WTC11 (cell line): ENCODE measurements around the gene NARS2.

Experiments
- ESRRA ChIP-seq: sonication (generic); formaldehyde crosslinking; IDR thresholded peaks from 2 replicates; pipeline ENCODE4 v1.8.1; 2022; ENCODE audit warnings: mild to moderate bottlenecking, missing genetic modification reagents, borderline replicate concordance
- FOXP4 ChIP-seq: sonication (generic); formaldehyde crosslinking; IDR thresholded peaks from 2 replicates; pipeline ENCODE4 v1.8.0; 2022; ENCODE audit warnings: mild to moderate bottlenecking, missing genetic modification reagents
- HMGXB4 ChIP-seq: sonication (generic); formaldehyde crosslinking; IDR thresholded peaks from 2 replicates; pipeline ENCODE4 v1.8.1; 2023; ENCODE audit warnings: mild to moderate bottlenecking, moderate library complexity, missing genetic modification reagents
- IRF2 ChIP-seq: sonication (generic); formaldehyde crosslinking; IDR thresholded peaks from 2 replicates; pipeline ENCODE4 v1.8.0; 2022; ENCODE audit warnings: low read depth, missing genetic modification reagents, borderline replicate concordance
- JUN ChIP-seq: sonication (generic); formaldehyde crosslinking; IDR thresholded peaks from 2 replicates; pipeline ENCODE4 v1.8.0; 2023; ENCODE audit warnings: mild to moderate bottlenecking, missing genetic modification reagents
- MLX ChIP-seq: sonication (generic); formaldehyde crosslinking; IDR thresholded peaks from 2 replicates; pipeline ENCODE4 v1.8.1; 2023; ENCODE audit warnings: mild to moderate bottlenecking, missing genetic modification reagents, moderate library complexity
- SP1 ChIP-seq: sonication (generic); formaldehyde crosslinking; conservative IDR thresholded peaks from 2 replicates; pipeline ENCODE4 v1.8.1; 2022; ENCODE audit warnings: missing genetic modification reagents
- ZNF232 ChIP-seq: sonication (generic); formaldehyde crosslinking; IDR thresholded peaks from 2 replicates; pipeline ENCODE4 v1.8.0; 2022; ENCODE audit warnings: mild to moderate bottlenecking, missing genetic modification reagents
- ZNF317 ChIP-seq: sonication (generic); formaldehyde crosslinking; IDR thresholded peaks from 2 replicates; pipeline ENCODE4 v1.8.1; 2023; ENCODE audit warnings: low read depth, mild to moderate bottlenecking, moderate library complexity, missing genetic modification reagents, borderline replicate concordance
- TF ChIP-seq, protein P1 (sequence below): sonication (generic); formaldehyde crosslinking; conservative IDR thresholded peaks from 2 replicates; pipeline ENCODE4 v1.8.1; 2022; ENCODE audit warnings: mild to moderate bottlenecking, missing genetic modification reagents
- TF ChIP-seq, protein P2 (sequence below): fragments of 200-600 bp; IDR thresholded peaks from 2 replicates; pipeline ENCODE4 v1.8.0; 2022; ENCODE audit warnings: antibody characterized with exemption

DNA sequence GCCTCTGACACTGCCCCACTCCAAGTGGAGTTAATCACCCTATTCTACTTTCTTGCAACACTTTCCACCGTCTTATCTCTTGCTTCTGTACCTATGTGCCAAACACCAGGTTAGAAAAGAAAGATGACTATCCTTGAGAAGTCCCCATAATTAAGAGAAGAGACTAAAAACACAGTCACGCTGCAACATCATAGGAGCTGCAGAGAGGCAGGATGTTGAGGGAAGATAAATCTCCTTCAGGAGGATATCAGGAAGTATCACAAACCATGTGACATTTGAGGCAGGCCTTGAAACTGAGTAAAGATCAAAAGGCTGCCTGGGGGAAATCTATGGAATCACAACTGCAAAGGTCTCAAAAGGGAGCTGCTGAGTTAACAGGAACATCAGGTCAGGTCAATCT is 181.8 kb downstream of the NARS2 start:
- TF ChIP-seq MLX, result no peak
- TF ChIP-seq, protein P1, sequence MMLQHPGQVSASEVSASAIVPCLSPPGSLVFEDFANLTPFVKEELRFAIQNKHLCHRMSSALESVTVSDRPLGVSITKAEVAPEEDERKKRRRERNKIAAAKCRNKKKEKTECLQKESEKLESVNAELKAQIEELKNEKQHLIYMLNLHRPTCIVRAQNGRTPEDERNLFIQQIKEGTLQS (CRISPR knock-in tag), result no peak
- TF ChIP-seq, protein P2, sequence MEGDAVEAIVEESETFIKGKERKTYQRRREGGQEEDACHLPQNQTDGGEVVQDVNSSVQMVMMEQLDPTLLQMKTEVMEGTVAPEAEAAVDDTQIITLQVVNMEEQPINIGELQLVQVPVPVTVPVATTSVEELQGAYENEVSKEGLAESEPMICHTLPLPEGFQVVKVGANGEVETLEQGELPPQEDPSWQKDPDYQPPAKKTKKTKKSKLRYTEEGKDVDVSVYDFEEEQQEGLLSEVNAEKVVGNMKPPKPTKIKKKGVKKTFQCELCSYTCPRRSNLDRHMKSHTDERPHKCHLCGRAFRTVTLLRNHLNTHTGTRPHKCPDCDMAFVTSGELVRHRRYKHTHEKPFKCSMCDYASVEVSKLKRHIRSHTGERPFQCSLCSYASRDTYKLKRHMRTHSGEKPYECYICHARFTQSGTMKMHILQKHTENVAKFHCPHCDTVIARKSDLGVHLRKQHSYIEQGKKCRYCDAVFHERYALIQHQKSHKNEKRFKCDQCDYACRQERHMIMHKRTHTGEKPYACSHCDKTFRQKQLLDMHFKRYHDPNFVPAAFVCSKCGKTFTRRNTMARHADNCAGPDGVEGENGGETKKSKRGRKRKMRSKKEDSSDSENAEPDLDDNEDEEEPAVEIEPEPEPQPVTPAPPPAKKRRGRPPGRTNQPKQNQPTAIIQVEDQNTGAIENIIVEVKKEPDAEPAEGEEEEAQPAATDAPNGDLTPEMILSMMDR, result no peak
- TF ChIP-seq JUN (CRISPR knock-in tag), result no peak
- TF ChIP-seq IRF2 (CRISPR knock-in tag), result no peak
- no peak for TF ChIP-seq ZNF232
- TF ChIP-seq ZNF317, result no peak
- TF ChIP-seq HMGXB4 (CRISPR knock-in tag), result no peak
- TF ChIP-seq SP1 (CRISPR knock-in tag), result no peak
- TF ChIP-seq FOXP4 (CRISPR knock-in tag), result no peak
- TF ChIP-seq ESRRA (CRISPR knock-in tag), result no peak
